A549 treated with AZD2906 at 1 μM for 4 hours (cell line): ENCODE results near the gene IRAK3. TPM values are rescaled to one million over a fixed set of nuclear protein-coding genes. Genes with fewer than 3 reads are reported as not detected.

Experiments used
- total RNA-seq: library from RNA; stranded (reverse); fragments of 200-300 nt; extraction: Qiagen RNA extraction; gene quantifications from 5 replicates; pipeline ENCODE4 v1.2.3, GENCODE V29; 2022

IRAK3 gene, protein sequence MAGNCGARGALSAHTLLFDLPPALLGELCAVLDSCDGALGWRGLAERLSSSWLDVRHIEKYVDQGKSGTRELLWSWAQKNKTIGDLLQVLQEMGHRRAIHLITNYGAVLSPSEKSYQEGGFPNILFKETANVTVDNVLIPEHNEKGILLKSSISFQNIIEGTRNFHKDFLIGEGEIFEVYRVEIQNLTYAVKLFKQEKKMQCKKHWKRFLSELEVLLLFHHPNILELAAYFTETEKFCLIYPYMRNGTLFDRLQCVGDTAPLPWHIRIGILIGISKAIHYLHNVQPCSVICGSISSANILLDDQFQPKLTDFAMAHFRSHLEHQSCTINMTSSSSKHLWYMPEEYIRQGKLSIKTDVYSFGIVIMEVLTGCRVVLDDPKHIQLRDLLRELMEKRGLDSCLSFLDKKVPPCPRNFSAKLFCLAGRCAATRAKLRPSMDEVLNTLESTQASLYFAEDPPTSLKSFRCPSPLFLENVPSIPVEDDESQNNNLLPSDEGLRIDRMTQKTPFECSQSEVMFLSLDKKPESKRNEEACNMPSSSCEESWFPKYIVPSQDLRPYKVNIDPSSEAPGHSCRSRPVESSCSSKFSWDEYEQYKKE
- total RNA-seq = 1.0 to 1.6 TPM (median 1.4 TPM) in 5 replicates

GRCh38 chr12:66188584-66189485, at the start of gene IRAK3:
TSS of gene IRAK3 (plus strand) at chr12:66189214. CDS start at chr12:66189300, 86 bp downstream.

GRCh38 chr12:66169221-66170170, 19.5 kb upstream of the IRAK3 start, which contains the start of gene TMBIM4:
TSS of gene TMBIM4 (minus strand) at chr12:66169996. CDS start at chr12:66169951, 45 bp downstream.

DNA sequence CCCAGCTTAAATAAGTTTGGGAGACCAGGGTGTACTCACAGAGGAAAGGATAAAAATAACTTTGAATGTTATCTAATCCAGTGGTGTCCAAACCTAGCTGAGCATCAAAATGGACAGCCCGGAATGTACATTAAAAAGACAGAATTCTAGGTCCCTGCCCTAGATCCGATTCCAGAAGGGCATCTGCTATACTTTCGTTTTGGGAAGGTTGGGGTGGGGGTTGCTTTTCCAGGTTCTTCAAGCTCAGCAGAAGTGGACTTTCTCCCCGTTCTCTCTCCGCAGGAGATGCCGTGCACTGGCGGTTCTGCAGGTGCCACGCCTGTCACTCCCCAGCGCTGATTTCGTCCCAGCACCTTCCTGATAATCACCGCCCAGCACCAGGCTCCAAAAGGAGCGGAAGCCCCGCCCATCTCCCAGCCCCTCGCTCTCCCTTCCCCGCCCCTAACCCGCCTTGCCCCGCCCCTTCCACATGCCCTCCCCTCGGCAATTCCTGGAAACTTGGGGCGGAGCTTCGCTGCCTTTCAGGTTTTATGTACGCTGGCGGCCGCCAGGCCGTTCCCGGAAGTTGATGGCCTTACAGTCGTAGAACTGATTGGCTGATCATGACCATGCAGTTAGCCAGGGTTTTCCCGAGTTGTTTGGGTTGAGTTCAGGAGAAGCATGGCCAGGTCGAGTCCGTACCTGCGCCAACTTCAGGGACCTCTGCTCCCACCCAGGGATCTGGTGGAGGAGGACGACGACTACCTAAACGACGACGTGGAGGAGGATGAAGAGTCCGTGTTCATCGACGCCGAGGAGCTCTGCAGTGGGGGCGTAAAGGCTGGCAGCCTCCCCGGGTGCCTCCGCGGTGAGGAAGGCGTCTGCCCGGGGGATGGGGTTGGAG, 113.2 kb downstream of the IRAK3 start, which contains the start of gene HELB:
Gene HELB, plus strand, starts transcription at position 550 of the 883 bp plus-strand sequence. Its CDS starts 111 bp downstream, at position 661.

Other genes with a start within 250 kb of the IRAK3 start
- 48.0 to 52.1 TPM (median 51.6 TPM) in 5 replicates for gene LLPH, start 58.5 kb upstream of the IRAK3 start, total RNA-seq
- gene TMBIM4, start 19.2 kb upstream of the IRAK3 start, total RNA-seq = 42.7 to 52.5 TPM (median 49.8 TPM) in 5 replicates
- 0.80 to 1.3 TPM (median 1.2 TPM) in 5 replicates for gene HELB, start 113.3 kb downstream of the IRAK3 start, total RNA-seq